Measurements from ENCODE around the gene RPS6KB2.
A peak's percentile ranks its signal among the peaks of the same experiment; 100 is the strongest.
"Not testable (repeated sequence)": the region's sequence is repeated elsewhere in the genome, so short reads cannot be mapped to it uniquely, and the experiment has no call there.

- TF ChIP-seq CTCF, POLR2AphosphoS5 (IDR thresholded peaks at IDR 0.05): not testable (repeated sequence)
- peak in 1 of 4 donors; percentile 43 for TF ChIP-seq POLR2A (IDR thresholded peaks at IDR 0.05)
Observed at GRCh38 chr11:67402192-67402839, 26.0 kb upstream of the RPS6KB2 start.

All from upper lobe of left lung (tissue), 4 donors.